HEK293 (cell line): Measurements from ENCODE around the gene ORAI2.

Source experiments
- CTCF ChIP-seq: fragments of 450-650 bp; formaldehyde crosslinking; IDR thresholded peaks from 2 replicates; pipeline ENCODE4 v1.5.1; 2016; ENCODE audit warnings: missing biosample characterization, missing genetic modification characterization
- GLIS1 ChIP-seq: fragments of 450-650 bp; formaldehyde crosslinking; IDR thresholded peaks from 2 replicates; pipeline ENCODE4 v1.5.1; 2016; ENCODE audit warnings: missing biosample characterization, missing genetic modification characterization
- IKZF3 ChIP-seq: fragments of 450-650 bp; IDR thresholded peaks from 2 replicates; pipeline ENCODE4 v1.5.0; 2018; ENCODE audit warnings: missing biosample characterization, mild to moderate bottlenecking, missing genetic modification characterization, moderate library complexity
- KLF10 ChIP-seq: fragments of 450-650 bp; IDR thresholded peaks from 2 replicates; pipeline ENCODE4 v1.5.1; 2018; ENCODE audit warnings: missing biosample characterization, mild to moderate bottlenecking, missing genetic modification characterization
- PATZ1 ChIP-seq: fragments of 450-650 bp; formaldehyde crosslinking; IDR thresholded peaks from 2 replicates; pipeline ENCODE4 v1.5.1; 2016; ENCODE audit warnings: missing biosample characterization, missing genetic modification characterization
- PBX3 ChIP-seq: sonication (generic); formaldehyde crosslinking; IDR thresholded peaks from 2 replicates; pipeline ENCODE4 v1.8.1; 2022; ENCODE audit warnings: mild to moderate bottlenecking, moderate library complexity, missing genetic modification reagents
- REST ChIP-seq: fragments of 450-650 bp; formaldehyde crosslinking; IDR thresholded peaks from 2 replicates; pipeline ENCODE4 v1.5.1; 2016; ENCODE audit warnings: missing biosample characterization, missing genetic modification characterization
- SALL2 ChIP-seq: fragments of 450-650 bp; formaldehyde crosslinking; IDR thresholded peaks from 2 replicates; pipeline ENCODE4 v1.5.0; 2017; ENCODE audit warnings: missing biosample characterization, mild to moderate bottlenecking, missing genetic modification characterization, borderline replicate concordance
- ZBTB17 ChIP-seq: fragments of 450-650 bp; formaldehyde crosslinking; IDR thresholded peaks from 2 replicates; pipeline ENCODE4 v1.5.1; 2016; ENCODE audit warnings: missing biosample characterization, missing genetic modification characterization
- ZBTB7A ChIP-seq: fragments of 450-650 bp; formaldehyde crosslinking; IDR thresholded peaks from 2 replicates; pipeline ENCODE4 v1.5.1; 2016; ENCODE audit warnings: low read depth, missing biosample characterization, missing genetic modification characterization
- ZBTB8A ChIP-seq: fragments of 450-650 bp; formaldehyde crosslinking; IDR thresholded peaks from 2 replicates; pipeline ENCODE4 v1.5.1; 2016; ENCODE audit warnings: missing biosample characterization, missing genetic modification characterization
- ZEB2 ChIP-seq: fragments of 450-650 bp; formaldehyde crosslinking; IDR thresholded peaks from 2 replicates; pipeline ENCODE4 v1.5.1; 2016; ENCODE audit warnings: missing biosample characterization, missing genetic modification characterization
- ZNF175 ChIP-seq: fragments of 450-650 bp; formaldehyde crosslinking; IDR thresholded peaks from 2 replicates; pipeline ENCODE4 v1.5.1; 2016; ENCODE audit warnings: missing biosample characterization, missing genetic modification characterization
- ZNF521 ChIP-seq: fragments of 450-650 bp; formaldehyde crosslinking; IDR thresholded peaks from 2 replicates; pipeline ENCODE4 v1.5.1; 2017; ENCODE audit warnings: missing biosample characterization, mild to moderate bottlenecking, missing genetic modification characterization
- ZNF777 ChIP-seq: fragments of 450-650 bp; formaldehyde crosslinking; IDR thresholded peaks from 2 replicates; pipeline ENCODE4 v1.5.1; 2017; ENCODE audit warnings: missing biosample characterization, missing genetic modification characterization, borderline replicate concordance
- ZNF843 ChIP-seq: fragments of 450-650 bp; formaldehyde crosslinking; IDR thresholded peaks from 2 replicates; pipeline ENCODE4 v1.5.1; 2016; ENCODE audit warnings: missing biosample characterization, missing genetic modification characterization
- TF ChIP-seq, protein P1 (sequence below): fragments of 450-650 bp; formaldehyde crosslinking; IDR thresholded peaks from 2 replicates; pipeline ENCODE4 v1.5.1; 2017; ENCODE audit warnings: missing biosample characterization, missing genetic modification characterization
- TF ChIP-seq, protein P2 (sequence below): fragments of 450-650 bp; formaldehyde crosslinking; conservative IDR thresholded peaks from 2 replicates; pipeline ENCODE4 v1.5.1; 2016; ENCODE audit warnings: low read depth, missing biosample characterization, missing genetic modification characterization
- TF ChIP-seq, protein P3 (sequence below): IDR thresholded peaks from 2 replicates; pipeline ENCODE4 v1.6.1; 2011; ENCODE audit warnings: mild to moderate bottlenecking, low read depth, low read length, borderline replicate concordance
- TF ChIP-seq, protein P4 (sequence below): fragments of 450-650 bp; formaldehyde crosslinking; IDR thresholded peaks from 2 replicates; pipeline ENCODE4 v1.5.1; 2017; ENCODE audit warnings: missing biosample characterization, missing genetic modification characterization

Gene ORAI2

GRCh38 chr7:102433219-102434038, at the start of gene ORAI2 (continued):
- TF ChIP-seq PATZ1 (tag by site-specific recombination): peak; percentile 91
- no peak for TF ChIP-seq ZBTB17
- TF ChIP-seq, protein P1, sequence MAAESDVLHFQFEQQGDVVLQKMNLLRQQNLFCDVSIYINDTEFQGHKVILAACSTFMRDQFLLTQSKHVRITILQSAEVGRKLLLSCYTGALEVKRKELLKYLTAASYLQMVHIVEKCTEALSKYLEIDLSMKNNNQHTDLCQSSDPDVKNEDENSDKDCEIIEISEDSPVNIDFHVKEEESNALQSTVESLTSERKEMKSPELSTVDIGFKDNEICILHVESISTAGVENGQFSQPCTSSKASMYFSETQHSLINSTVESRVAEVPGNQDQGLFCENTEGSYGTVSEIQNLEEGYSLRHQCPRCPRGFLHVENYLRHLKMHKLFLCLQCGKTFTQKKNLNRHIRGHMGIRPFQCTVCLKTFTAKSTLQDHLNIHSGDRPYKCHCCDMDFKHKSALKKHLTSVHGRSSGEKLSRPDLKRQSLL: no peak
- TF ChIP-seq IKZF3 (tag by site-specific recombination): no peak; the same call in 1 of the 2 replicates
- TF ChIP-seq ZBTB8A (tag by site-specific recombination): peak; percentile 22; the same call in 1 of the 2 replicates
- 0 out of 2 replicates have a peak, but pooled peaks have one; percentile 13 for TF ChIP-seq ZEB2 (tag by site-specific recombination)
- TF ChIP-seq REST (tag by site-specific recombination): peak; percentile 45; the same call in 1 of the 2 replicates
- TF ChIP-seq PBX3 (CRISPR knock-in tag): no peak
- 0 out of 2 replicates have a peak, but pooled peaks have one; percentile 56 for TF ChIP-seq ZBTB7A (tag by site-specific recombination)
- no peak for TF ChIP-seq ZNF777 (tag by site-specific recombination)
- TF ChIP-seq, protein P2, sequence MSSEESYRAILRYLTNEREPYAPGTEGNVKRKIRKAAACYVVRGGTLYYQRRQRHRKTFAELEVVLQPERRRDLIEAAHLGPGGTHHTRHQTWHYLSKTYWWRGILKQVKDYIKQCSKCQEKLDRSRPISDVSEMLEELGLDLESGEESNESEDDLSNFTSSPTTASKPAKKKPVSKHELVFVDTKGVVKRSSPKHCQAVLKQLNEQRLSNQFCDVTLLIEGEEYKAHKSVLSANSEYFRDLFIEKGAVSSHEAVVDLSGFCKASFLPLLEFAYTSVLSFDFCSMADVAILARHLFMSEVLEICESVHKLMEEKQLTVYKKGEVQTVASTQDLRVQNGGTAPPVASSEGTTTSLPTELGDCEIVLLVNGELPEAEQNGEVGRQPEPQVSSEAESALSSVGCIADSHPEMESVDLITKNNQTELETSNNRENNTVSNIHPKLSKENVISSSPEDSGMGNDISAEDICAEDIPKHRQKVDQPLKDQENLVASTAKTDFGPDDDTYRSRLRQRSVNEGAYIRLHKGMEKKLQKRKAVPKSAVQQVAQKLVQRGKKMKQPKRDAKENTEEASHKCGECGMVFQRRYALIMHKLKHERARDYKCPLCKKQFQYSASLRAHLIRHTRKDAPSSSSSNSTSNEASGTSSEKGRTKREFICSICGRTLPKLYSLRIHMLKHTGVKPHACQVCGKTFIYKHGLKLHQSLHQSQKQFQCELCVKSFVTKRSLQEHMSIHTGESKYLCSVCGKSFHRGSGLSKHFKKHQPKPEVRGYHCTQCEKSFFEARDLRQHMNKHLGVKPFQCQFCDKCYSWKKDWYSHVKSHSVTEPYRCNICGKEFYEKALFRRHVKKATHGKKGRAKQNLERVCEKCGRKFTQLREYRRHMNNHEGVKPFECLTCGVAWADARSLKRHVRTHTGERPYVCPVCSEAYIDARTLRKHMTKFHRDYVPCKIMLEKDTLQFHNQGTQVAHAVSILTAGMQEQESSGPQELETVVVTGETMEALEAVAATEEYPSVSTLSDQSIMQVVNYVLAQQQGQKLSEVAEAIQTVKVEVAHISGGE (tag by site-specific recombination): 0 out of 2 replicates have a peak, but pooled peaks have one; percentile 18
- 0 out of 2 replicates have a peak, but pooled peaks have one; percentile 38 for TF ChIP-seq CTCF (tag by site-specific recombination)
- TF ChIP-seq ZNF175 (tag by site-specific recombination): no peak
- TF ChIP-seq, protein P3, sequence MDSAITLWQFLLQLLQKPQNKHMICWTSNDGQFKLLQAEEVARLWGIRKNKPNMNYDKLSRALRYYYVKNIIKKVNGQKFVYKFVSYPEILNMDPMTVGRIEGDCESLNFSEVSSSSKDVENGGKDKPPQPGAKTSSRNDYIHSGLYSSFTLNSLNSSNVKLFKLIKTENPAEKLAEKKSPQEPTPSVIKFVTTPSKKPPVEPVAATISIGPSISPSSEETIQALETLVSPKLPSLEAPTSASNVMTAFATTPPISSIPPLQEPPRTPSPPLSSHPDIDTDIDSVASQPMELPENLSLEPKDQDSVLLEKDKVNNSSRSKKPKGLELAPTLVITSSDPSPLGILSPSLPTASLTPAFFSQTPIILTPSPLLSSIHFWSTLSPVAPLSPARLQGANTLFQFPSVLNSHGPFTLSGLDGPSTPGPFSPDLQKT: no peak
- no peak for TF ChIP-seq SALL2 (tag by site-specific recombination)
- TF ChIP-seq ZNF521: no peak
- peak; percentile 90 for TF ChIP-seq GLIS1 (tag by site-specific recombination)
- TF ChIP-seq KLF10 (tag by site-specific recombination): peak; percentile 47; the same call in 1 of the 2 replicates
- TF ChIP-seq, protein P4, sequence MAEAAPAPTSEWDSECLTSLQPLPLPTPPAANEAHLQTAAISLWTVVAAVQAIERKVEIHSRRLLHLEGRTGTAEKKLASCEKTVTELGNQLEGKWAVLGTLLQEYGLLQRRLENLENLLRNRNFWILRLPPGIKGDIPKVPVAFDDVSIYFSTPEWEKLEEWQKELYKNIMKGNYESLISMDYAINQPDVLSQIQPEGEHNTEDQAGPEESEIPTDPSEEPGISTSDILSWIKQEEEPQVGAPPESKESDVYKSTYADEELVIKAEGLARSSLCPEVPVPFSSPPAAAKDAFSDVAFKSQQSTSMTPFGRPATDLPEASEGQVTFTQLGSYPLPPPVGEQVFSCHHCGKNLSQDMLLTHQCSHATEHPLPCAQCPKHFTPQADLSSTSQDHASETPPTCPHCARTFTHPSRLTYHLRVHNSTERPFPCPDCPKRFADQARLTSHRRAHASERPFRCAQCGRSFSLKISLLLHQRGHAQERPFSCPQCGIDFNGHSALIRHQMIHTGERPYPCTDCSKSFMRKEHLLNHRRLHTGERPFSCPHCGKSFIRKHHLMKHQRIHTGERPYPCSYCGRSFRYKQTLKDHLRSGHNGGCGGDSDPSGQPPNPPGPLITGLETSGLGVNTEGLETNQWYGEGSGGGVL: 0 out of 2 replicates have a peak, but pooled peaks have one; percentile 47
- TF ChIP-seq ZNF843 (tag by site-specific recombination): no peak
